SK-N-SH treated with all-trans-retinoic acid at 6 μM for 48 hours (cell line): ENCODE data around the gene CAPN8.

ENCODE experiments used
- CREB5 ChIP-seq: fragments of 250-450 bp; sonication (Bioruptor Pico); IDR thresholded peaks from 2 replicates; pipeline ENCODE4 v1.5.1; 2020; ENCODE audit warnings: low read depth, mild to moderate bottlenecking, moderate library complexity
- OSR1 ChIP-seq: fragments of 250-450 bp; sonication (Bioruptor Pico); IDR thresholded peaks from 2 replicates; pipeline ENCODE4 v1.8.0; 2022; ENCODE audit warnings: moderate library complexity, mild to moderate bottlenecking, inconsistent platforms
- ZFP3 ChIP-seq: fragments of 250-450 bp; sonication (Bioruptor Pico); IDR thresholded peaks from 2 replicates; pipeline ENCODE4 v1.5.0; 2020; ENCODE audit warnings: mild to moderate bottlenecking, moderate library complexity
- ZFP30 ChIP-seq: fragments of 450-650 bp; formaldehyde crosslinking; IDR thresholded peaks from 2 replicates; pipeline ENCODE4 v1.5.0; 2022; ENCODE audit warnings: mild to moderate bottlenecking, moderate library complexity

GRCh38 chr1:223545343-223545742 lies 120.2 kb downstream of the CAPN8 start:
- TF ChIP-seq ZFP3 (CRISPR knock-in tag), result no peak
- TF ChIP-seq CREB5, result no peak
- no peak for TF ChIP-seq OSR1 (CRISPR knock-in tag)
- TF ChIP-seq ZFP30 (CRISPR knock-in tag), result no peak
